Measurements from ENCODE around the gene SLC2A2.

GRCh38 chr3:170988378-170988777 lies 38.1 kb downstream of the SLC2A2 start:
- TF ChIP-seq, protein P1, sequence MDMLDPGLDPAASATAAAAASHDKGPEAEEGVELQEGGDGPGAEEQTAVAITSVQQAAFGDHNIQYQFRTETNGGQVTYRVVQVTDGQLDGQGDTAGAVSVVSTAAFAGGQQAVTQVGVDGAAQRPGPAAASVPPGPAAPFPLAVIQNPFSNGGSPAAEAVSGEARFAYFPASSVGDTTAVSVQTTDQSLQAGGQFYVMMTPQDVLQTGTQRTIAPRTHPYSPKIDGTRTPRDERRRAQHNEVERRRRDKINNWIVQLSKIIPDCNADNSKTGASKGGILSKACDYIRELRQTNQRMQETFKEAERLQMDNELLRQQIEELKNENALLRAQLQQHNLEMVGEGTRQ (CRISPR knock-in tag; IDR thresholded peaks at IDR 0.05): no peak
- TF ChIP-seq, protein P2, sequence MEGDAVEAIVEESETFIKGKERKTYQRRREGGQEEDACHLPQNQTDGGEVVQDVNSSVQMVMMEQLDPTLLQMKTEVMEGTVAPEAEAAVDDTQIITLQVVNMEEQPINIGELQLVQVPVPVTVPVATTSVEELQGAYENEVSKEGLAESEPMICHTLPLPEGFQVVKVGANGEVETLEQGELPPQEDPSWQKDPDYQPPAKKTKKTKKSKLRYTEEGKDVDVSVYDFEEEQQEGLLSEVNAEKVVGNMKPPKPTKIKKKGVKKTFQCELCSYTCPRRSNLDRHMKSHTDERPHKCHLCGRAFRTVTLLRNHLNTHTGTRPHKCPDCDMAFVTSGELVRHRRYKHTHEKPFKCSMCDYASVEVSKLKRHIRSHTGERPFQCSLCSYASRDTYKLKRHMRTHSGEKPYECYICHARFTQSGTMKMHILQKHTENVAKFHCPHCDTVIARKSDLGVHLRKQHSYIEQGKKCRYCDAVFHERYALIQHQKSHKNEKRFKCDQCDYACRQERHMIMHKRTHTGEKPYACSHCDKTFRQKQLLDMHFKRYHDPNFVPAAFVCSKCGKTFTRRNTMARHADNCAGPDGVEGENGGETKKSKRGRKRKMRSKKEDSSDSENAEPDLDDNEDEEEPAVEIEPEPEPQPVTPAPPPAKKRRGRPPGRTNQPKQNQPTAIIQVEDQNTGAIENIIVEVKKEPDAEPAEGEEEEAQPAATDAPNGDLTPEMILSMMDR (IDR thresholded peaks at IDR 0.05): no peak
- TF ChIP-seq SP1 (CRISPR knock-in tag; conservative IDR thresholded peaks at IDR 0.05): no peak
